Endothelial cell of umbilical vein (primary cell): Measurements from ENCODE around the gene LAMB1.

ENCODE experiments used
- CTCF ChIP-seq, 2 donors: IDR thresholded peaks; 1 replicate in 1 of 2; 2 replicates in 1 of 2; pipeline ENCODE4 v1.5.1; 2011; ENCODE audit warnings: low read length in 2 of 2, mild to moderate bottlenecking in 2 of 2, moderate library complexity in 2 of 2, control low read depth in 1 of 2, inconsistent platforms in 1 of 2, low read depth in 1 of 2; ENCODE audit not compliant: insufficient read depth in 1 of 2; ENCODE audit errors: extremely low read depth in 1 of 2
- EZH2 ChIP-seq: IDR thresholded peaks from 2 replicates; pipeline ENCODE4 v1.6.1; 2012; ENCODE audit warnings: borderline replicate concordance, low read depth, mild to moderate bottlenecking, moderate library complexity, low read length, inconsistent platforms; ENCODE audit not compliant: severe bottlenecking
- FOS ChIP-seq: IDR thresholded peaks from 2 replicates; pipeline ENCODE4 v1.6.1; 2011; ENCODE audit warnings: mild to moderate bottlenecking, low read length, moderate library complexity, borderline replicate concordance; ENCODE audit not compliant: insufficient read depth
- MYC ChIP-seq: IDR thresholded peaks from one replicate; pipeline ENCODE4 v1.6.1; 2011; ENCODE audit warnings: mild to moderate bottlenecking, low read depth, low read length
- POLR2A ChIP-seq: IDR thresholded peaks from 2 replicates; pipeline ENCODE4 v1.6.1; 2012; ENCODE audit warnings: low read depth, mild to moderate bottlenecking, control low read depth, low read length
- POLR2AphosphoS5 ChIP-seq: IDR thresholded peaks from 2 replicates; pipeline ENCODE4 v1.6.1; 2012; ENCODE audit warnings: low read depth, mild to moderate bottlenecking, control low read depth, low read length, moderate library complexity; ENCODE audit not compliant: insufficient read depth

GRCh38 chr7:107922886-107923285 is 80.1 kb downstream of the LAMB1 start:
- TF ChIP-seq EZH2 (no peak), POLR2A (no peak), CTCF (IDR thresholded peaks at IDR 0.05; ENCODE audit: extremely low read depth in 1 of 2, insufficient read depth in 1 of 2, low read depth in 1 of 2, low read length in 2 of 2) (no peak), POLR2AphosphoS5 (no peak), MYC (no peak), FOS (no peak)
